ENCODE results near the gene YPEL3. TPM values are rescaled to one million over a fixed set of nuclear protein-coding genes. Genes with fewer than 3 reads are reported as not detected.

The YPEL3 gene
- total RNA-seq, 4 donors from 2014 or later, result 85.8 to 144 (median 113) TPM

DNA sequence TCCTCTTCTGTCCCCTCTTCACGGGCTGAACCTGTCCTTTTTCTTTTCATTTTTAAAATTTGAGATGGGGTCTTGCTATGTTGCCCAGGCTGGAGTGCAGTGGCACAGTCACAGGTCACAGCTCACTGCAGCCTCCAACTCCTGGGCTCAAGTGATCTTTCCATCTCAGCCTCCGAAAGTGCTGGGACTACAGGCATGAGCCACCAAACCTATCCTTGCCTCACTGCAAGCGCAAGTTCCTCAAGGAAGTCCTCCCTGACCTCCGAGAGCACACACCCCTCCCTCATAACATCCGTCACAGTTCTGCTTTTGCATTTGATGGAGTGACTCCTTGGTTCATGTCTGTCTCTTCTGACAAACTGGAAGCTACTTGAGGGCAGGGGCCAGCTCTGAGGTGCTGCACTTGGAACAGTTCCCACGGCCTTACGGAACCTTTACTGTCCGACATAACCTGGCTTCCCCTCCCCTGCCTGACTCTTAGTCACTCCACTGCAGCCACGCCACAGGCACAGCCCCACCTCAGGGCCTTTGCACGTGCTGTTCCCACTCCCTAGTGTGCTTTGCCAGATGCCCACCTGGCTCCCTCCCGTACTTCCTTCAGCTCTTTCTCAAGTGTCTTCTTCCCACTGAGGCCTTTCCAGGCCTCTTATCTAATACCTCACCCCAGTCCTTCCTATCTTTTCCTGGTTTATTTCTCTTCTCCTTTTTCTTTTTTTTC lies 8.7 kb downstream of the YPEL3 start:
- Histone ChIP-seq H3K27me3 (no peaks in the 10 kb centered on the region), H3K4me3 (no peak overlapping the region), H3K36me3 (peaks cover 0 to 35% (median 0%) of the 10 kb centered on the region in 3 donors), H3K4me1 (peaks cover 0 to 14% (median 7%) of the 10 kb centered on the region in 4 donors), H3K27ac (no peak overlapping the region), H3K9me3 (no peaks in the 10 kb centered on the region)
- TF ChIP-seq, protein P1, sequence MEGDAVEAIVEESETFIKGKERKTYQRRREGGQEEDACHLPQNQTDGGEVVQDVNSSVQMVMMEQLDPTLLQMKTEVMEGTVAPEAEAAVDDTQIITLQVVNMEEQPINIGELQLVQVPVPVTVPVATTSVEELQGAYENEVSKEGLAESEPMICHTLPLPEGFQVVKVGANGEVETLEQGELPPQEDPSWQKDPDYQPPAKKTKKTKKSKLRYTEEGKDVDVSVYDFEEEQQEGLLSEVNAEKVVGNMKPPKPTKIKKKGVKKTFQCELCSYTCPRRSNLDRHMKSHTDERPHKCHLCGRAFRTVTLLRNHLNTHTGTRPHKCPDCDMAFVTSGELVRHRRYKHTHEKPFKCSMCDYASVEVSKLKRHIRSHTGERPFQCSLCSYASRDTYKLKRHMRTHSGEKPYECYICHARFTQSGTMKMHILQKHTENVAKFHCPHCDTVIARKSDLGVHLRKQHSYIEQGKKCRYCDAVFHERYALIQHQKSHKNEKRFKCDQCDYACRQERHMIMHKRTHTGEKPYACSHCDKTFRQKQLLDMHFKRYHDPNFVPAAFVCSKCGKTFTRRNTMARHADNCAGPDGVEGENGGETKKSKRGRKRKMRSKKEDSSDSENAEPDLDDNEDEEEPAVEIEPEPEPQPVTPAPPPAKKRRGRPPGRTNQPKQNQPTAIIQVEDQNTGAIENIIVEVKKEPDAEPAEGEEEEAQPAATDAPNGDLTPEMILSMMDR (IDR thresholded peaks at IDR 0.05), result no peak
- TF ChIP-seq POLR2A (IDR thresholded peaks at IDR 0.05), result no peak
- DNase-seq, result no peak

DNA sequence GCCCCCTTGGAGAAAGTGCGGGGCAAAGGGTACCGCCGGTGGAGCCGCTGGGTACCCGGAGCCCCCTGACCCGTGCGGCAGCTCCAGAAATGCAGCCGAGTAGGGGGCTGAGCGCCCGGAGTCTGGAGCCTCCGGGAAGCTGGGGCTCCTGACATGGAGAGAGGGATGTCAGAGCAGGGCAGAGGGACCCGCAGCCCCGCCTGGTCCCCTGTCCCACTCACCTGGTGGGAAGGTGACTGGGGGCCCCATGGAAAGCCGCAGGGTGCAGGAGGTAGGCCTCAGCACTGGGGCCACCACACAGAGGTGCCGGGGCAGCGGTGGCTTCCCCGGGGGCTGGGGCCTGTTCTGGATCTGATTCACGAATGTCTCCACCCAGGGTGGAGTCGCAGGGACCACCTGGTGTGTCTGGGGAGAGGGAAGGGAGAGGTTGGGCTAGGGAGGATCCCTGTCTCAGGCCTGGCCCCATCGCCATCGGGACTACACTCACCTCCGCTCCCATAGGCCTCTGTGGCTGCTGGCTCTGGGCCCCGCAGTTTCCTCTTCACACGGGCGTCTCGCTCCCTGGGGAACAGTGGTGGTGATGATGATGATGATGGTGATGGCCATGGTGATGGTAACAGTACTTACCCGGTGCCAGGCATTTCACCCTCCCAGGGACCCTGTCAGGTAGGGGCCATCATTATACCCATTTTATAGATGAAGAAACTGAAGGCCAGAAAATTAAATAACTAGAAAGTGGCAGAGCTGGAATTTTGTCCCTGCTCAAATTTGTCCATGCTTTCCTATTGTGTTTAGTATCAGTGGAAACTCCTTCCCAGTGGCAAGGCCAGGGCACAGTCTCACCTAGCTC lies 9.5 kb downstream of the YPEL3 start:
- no peak overlapping the region for H3K27ac ChIP-seq
- no peaks in the 10 kb centered on the region for H3K9me3 ChIP-seq
- H3K4me3 ChIP-seq, result no peak overlapping the region
- TF ChIP-seq POLR2A (IDR thresholded peaks at IDR 0.05), result no peak
- TF ChIP-seq, protein P1 (IDR thresholded peaks at IDR 0.05), result no peak
- no peak for DNase-seq
- no peaks in the 10 kb centered on the region for H3K27me3 ChIP-seq
- H3K36me3 ChIP-seq, result peaks cover 0 to 44% (median 0%) of the 10 kb centered on the region in 3 donors
- peaks cover 0 to 11% (median 4%) of the 10 kb centered on the region in 4 donors for H3K4me1 ChIP-seq

GRCh38 chr16:30085820-30086219 lies 10.2 kb downstream of the YPEL3 start:
- DNase-seq, result no peak
- Histone ChIP-seq H3K36me3 (peaks cover 0 to 51% (median 0%) of the 10 kb centered on the region in 3 donors), H3K27me3 (no peaks in the 10 kb centered on the region), H3K4me1 (peaks cover 0 to 4% (median 0%) of the 10 kb centered on the region in 4 donors), H3K9me3 (no peaks in the 10 kb centered on the region), H3K27ac (no peak overlapping the region), H3K4me3 (no peak overlapping the region)
- no peak for TF ChIP-seq POLR2A (IDR thresholded peaks at IDR 0.05)
- TF ChIP-seq, protein P1 (IDR thresholded peaks at IDR 0.05), result no peak

DNA sequence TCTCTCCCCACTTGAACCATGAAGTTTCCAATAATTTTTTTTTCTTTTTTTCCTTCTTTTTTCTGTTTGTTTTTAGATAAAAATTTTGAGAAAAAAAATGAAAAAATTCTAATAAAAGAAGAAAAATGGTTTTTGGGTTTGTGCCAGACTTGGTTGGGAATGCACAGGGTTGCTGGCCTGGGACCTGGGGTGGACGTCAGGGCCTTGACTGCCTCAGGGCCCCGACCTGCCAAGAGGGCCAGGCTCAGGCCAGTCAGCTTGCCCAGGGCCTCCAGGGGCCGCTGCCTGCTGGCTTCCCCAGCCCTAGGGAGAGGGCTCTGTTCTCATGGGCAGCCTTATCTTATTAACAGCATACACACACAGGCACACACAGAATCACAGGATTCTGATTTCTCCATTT lies 10.8 kb downstream of the YPEL3 start:
- H3K27ac ChIP-seq, result no peak overlapping the region

DNA sequence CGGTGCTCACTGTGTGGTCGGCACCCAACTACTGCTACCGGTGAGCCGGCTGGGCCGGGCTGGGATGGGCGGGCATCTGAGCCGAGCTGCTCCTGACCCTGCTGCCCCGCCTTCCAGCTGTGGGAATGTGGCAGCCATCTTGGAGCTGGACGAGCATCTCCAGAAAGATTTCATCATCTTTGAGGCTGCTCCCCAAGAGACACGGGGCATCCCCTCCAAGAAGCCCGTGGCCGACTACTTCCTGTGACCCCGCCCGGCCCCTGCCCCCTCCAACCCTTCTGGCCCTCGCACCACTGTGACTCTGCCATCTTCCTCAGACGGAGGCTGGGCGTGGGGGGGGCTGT lies 11.2 kb downstream of the YPEL3 start:
- H3K27ac ChIP-seq, result no peak overlapping the region
- DNase-seq, result no peak
- no peak for TF ChIP-seq POLR2A (IDR thresholded peaks at IDR 0.05)
- TF ChIP-seq, protein P1 (IDR thresholded peaks at IDR 0.05), result no peak
- no peaks in the 10 kb centered on the region for H3K27me3 ChIP-seq
- no peaks in the 10 kb centered on the region for H3K4me1 ChIP-seq
- H3K9me3 ChIP-seq, result no peaks in the 10 kb centered on the region
- no peak overlapping the region for H3K4me3 ChIP-seq
- peaks cover 0 to 55% (median 0%) of the 10 kb centered on the region in 3 donors for H3K36me3 ChIP-seq

More for the DNA sequence above, 10.8 kb downstream of the YPEL3 start:
- no peaks in the 10 kb centered on the region for H3K9me3 ChIP-seq
- no peak for DNase-seq
- H3K36me3 ChIP-seq, result peaks cover 0 to 52% (median 0%) of the 10 kb centered on the region in 3 donors
- H3K27me3 ChIP-seq, result no peaks in the 10 kb centered on the region
- TF ChIP-seq, protein P1 (IDR thresholded peaks at IDR 0.05), result no peak
- TF ChIP-seq POLR2A (IDR thresholded peaks at IDR 0.05), result no peak
- H3K4me3 ChIP-seq, result no peak overlapping the region
- H3K4me1 ChIP-seq, result no peaks in the 10 kb centered on the region

All from Peyer's patch (tissue), 4 donors.